HEK293T (cell line): ENCODE measurements around the gene BSG.
"Not testable (repeated sequence)": the region's sequence is repeated elsewhere in the genome, so short reads cannot be mapped to it uniquely, and the experiment has no call there.

Source experiments
- ARNT ChIP-seq: fragments of 450-650 bp; IDR thresholded peaks from 2 replicates; pipeline ENCODE4 v1.6.1; 2017; ENCODE audit warnings: mild to moderate bottlenecking
- FOXA1 ChIP-seq: fragments of 450-650 bp; IDR thresholded peaks from 2 replicates; pipeline ENCODE4 v1.6.1; 2016; ENCODE audit warnings: mild to moderate bottlenecking
- FOXK2 ChIP-seq: fragments of 450-650 bp; IDR thresholded peaks from 2 replicates; pipeline ENCODE4 v1.6.1; 2016; ENCODE audit warnings: mild to moderate bottlenecking
- FOXM1 ChIP-seq: fragments of 450-650 bp; IDR thresholded peaks from 2 replicates; pipeline ENCODE4 v1.6.1; 2017; ENCODE audit warnings: mild to moderate bottlenecking, borderline replicate concordance
- ZNF384 ChIP-seq: fragments of 450-650 bp; IDR thresholded peaks from 2 replicates; pipeline ENCODE4 v1.6.1; 2016

DNA sequence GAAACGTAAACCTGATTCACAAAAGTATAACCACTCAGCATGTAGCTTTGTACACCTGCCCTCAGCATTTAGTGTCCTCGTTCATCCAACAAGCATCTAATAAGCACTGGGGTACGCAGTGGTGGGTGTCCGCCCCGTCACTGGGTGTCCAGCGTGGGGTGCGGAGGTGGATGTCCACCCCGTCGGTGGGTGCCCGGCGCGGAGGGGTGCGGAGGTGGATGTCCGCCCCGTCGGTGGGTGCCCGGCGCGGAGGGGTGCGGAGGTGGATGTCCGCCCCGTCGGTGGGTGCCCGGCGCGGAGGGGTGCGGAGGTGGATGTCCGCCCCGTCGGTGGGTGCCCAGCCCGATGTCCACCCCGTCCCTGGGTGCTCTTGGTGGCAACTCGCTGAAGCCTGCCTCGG, 12.8 kb downstream of the BSG start:
- not testable (repeated sequence) for TF ChIP-seq ZNF384, FOXK2, FOXM1, ARNT, FOXA1
